ENCODE results near the gene BPHL.
"Not testable (repeated sequence)": the region's sequence is repeated elsewhere in the genome, so short reads cannot be mapped to it uniquely, and the experiment has no call there.

Gene BPHL

GRCh38 chr6:3144571-3144970, 26.1 kb downstream of the BPHL start:
- no peaks in the 10 kb centered on the region for H3K9me3 ChIP-seq (ENCODE audit: control insufficient read depth in 5 of 5, low read length in 5 of 5)
- no peak overlapping the region for H3K27ac ChIP-seq (ENCODE audit: low read depth, low read length)
- peaks cover 14 to 71% (median 65%) of the 10 kb centered on the region in 5 donors for H3K36me3 ChIP-seq (ENCODE audit: control insufficient read depth in 5 of 5, insufficient read depth in 5 of 5, low read length in 5 of 5)
- H3K27me3 ChIP-seq (ENCODE audit: control insufficient read depth in 5 of 5, insufficient read depth in 4 of 5, low read length in 5 of 5), result no peaks in the 10 kb centered on the region
- H3K9ac ChIP-seq (ENCODE audit: low read length in 5 of 5), result no peak overlapping the region
- H3K4me3 ChIP-seq (ENCODE audit: low read depth in 1 of 5, low read length in 5 of 5), result no peak overlapping the region
- H3K4me1 ChIP-seq (ENCODE audit: control insufficient read depth in 5 of 5, insufficient read depth in 5 of 5, low read length in 5 of 5), result peaks cover 0 to 11% (median 7%) of the 10 kb centered on the region in 5 donors

GRCh38 chr6:3147914-3148757, 29.6 kb downstream of the BPHL start:
- H3K9ac ChIP-seq (ENCODE audit: low read length in 5 of 5), result no peak overlapping the region
- no peaks in the 10 kb centered on the region for H3K9me3 ChIP-seq (ENCODE audit: control insufficient read depth in 5 of 5, low read length in 5 of 5)
- peaks cover 0 to 5% (median 0%) of the 10 kb centered on the region in 5 donors for H3K4me1 ChIP-seq (ENCODE audit: control insufficient read depth in 5 of 5, insufficient read depth in 5 of 5, low read length in 5 of 5)
- no peaks in the 10 kb centered on the region for H3K27me3 ChIP-seq (ENCODE audit: control insufficient read depth in 5 of 5, insufficient read depth in 4 of 5, low read length in 5 of 5)
- H3K36me3 ChIP-seq (ENCODE audit: control insufficient read depth in 5 of 5, insufficient read depth in 5 of 5, low read length in 5 of 5), result peaks cover 14 to 62% (median 57%) of the 10 kb centered on the region in 5 donors
- H3K27ac ChIP-seq (ENCODE audit: low read depth, low read length), result no peak overlapping the region
- no peak overlapping the region for H3K4me3 ChIP-seq (ENCODE audit: low read depth in 1 of 5, low read length in 5 of 5)

- Histone ChIP-seq H3K4me1 (ENCODE audit: control insufficient read depth in 5 of 5, insufficient read depth in 5 of 5, low read length in 5 of 5) (peaks cover 0 to 19% (median 16%) of the 10 kb centered on the region in 5 donors), H3K36me3 (ENCODE audit: control insufficient read depth in 5 of 5, insufficient read depth in 5 of 5, low read length in 5 of 5) (peaks cover 17 to 64% (median 61%) of the 10 kb centered on the region in 5 donors), H3K27me3 (ENCODE audit: control insufficient read depth in 5 of 5, insufficient read depth in 4 of 5, low read length in 5 of 5) (no peaks in the 10 kb centered on the region), H3K4me3 (ENCODE audit: low read depth in 1 of 5, low read length in 5 of 5) (no peak overlapping the region), H3K27ac (ENCODE audit: low read depth, low read length) (peak overlapping the region; percentile 9), H3K9ac (ENCODE audit: low read length in 5 of 5) (no peak overlapping the region), H3K9me3 (ENCODE audit: control insufficient read depth in 5 of 5, low read length in 5 of 5) (no peaks in the 10 kb centered on the region)
Measured at GRCh38 chr6:3151691-3152090, 33.2 kb downstream of the BPHL start.

- H3K27ac ChIP-seq (ENCODE audit: low read depth, low read length), result peak overlapping the region; percentile 9
- peaks cover 0 to 23% (median 20%) of the 10 kb centered on the region in 5 donors for H3K4me1 ChIP-seq (ENCODE audit: control insufficient read depth in 5 of 5, insufficient read depth in 5 of 5, low read length in 5 of 5)
- no peaks in the 10 kb centered on the region for H3K9me3 ChIP-seq (ENCODE audit: control insufficient read depth in 5 of 5, low read length in 5 of 5)
- peaks cover 17 to 55% (median 54%) of the 10 kb centered on the region in 5 donors for H3K36me3 ChIP-seq (ENCODE audit: control insufficient read depth in 5 of 5, insufficient read depth in 5 of 5, low read length in 5 of 5)
- H3K9ac ChIP-seq (ENCODE audit: low read length in 5 of 5), result no peak overlapping the region
- H3K27me3 ChIP-seq (ENCODE audit: control insufficient read depth in 5 of 5, insufficient read depth in 4 of 5, low read length in 5 of 5), result no peaks in the 10 kb centered on the region
- H3K4me3 ChIP-seq (ENCODE audit: low read depth in 1 of 5, low read length in 5 of 5), result no peak overlapping the region
Measured at GRCh38 chr6:3152689-3153088, 34.2 kb downstream of the BPHL start.

- H3K4me3 ChIP-seq (ENCODE audit: low read depth in 1 of 5, low read length in 5 of 5), result peak overlapping the region; percentile 13 to 52 (median 19)
- peak overlapping the region; percentile 52 for H3K27ac ChIP-seq (ENCODE audit: low read depth, low read length)
- not testable (repeated sequence) for H3K9ac ChIP-seq (ENCODE audit: low read length in 5 of 5); H3K9me3 ChIP-seq (ENCODE audit: control insufficient read depth in 5 of 5, low read length in 5 of 5); H3K27me3 ChIP-seq (ENCODE audit: control insufficient read depth in 5 of 5, insufficient read depth in 4 of 5, low read length in 5 of 5)
- H3K36me3 ChIP-seq (ENCODE audit: control insufficient read depth in 5 of 5, insufficient read depth in 5 of 5, low read length in 5 of 5), result peaks cover 13 to 32% (median 28%) of the 10 kb centered on the region in 5 donors
- peaks cover 4 to 43% (median 28%) of the 10 kb centered on the region in 5 donors for H3K4me1 ChIP-seq (ENCODE audit: control insufficient read depth in 5 of 5, insufficient read depth in 5 of 5, low read length in 5 of 5)
Measured at GRCh38 chr6:3155416-3155815, 36.9 kb downstream of the BPHL start.

- not testable (repeated sequence) for H3K9me3 ChIP-seq (ENCODE audit: control insufficient read depth in 5 of 5, low read length in 5 of 5); H3K27me3 ChIP-seq (ENCODE audit: control insufficient read depth in 5 of 5, insufficient read depth in 4 of 5, low read length in 5 of 5)
- Histone ChIP-seq H3K9ac (ENCODE audit: low read length in 5 of 5) (peak overlapping the region in 4 of 5 donors; percentile 71 to 91 (median 87)), H3K36me3 (ENCODE audit: control insufficient read depth in 5 of 5, insufficient read depth in 5 of 5, low read length in 5 of 5) (peaks cover 13 to 29% (median 25%) of the 10 kb centered on the region in 5 donors), H3K4me1 (ENCODE audit: control insufficient read depth in 5 of 5, insufficient read depth in 5 of 5, low read length in 5 of 5) (peaks cover 4 to 44% (median 29%) of the 10 kb centered on the region in 5 donors), H3K4me3 (ENCODE audit: low read depth in 1 of 5, low read length in 5 of 5) (peak overlapping the region; percentile 88 to 98 (median 95)), H3K27ac (ENCODE audit: low read depth, low read length) (peak overlapping the region; percentile 98)
Measured at GRCh38 chr6:3156184-3157130, 37.9 kb downstream of the BPHL start.

- peak within 1 kb of the TSS; percentile 88 to 98 (median 95) for H3K4me3 ChIP-seq (ENCODE audit: low read depth in 1 of 5, low read length in 5 of 5)
- H3K9me3 ChIP-seq (ENCODE audit: control insufficient read depth in 5 of 5, low read length in 5 of 5), result no peaks in the 10 kb centered on the region
- H3K36me3 ChIP-seq (ENCODE audit: control insufficient read depth in 5 of 5, insufficient read depth in 5 of 5, low read length in 5 of 5), result peaks cover 9 to 26% (median 24%) of the 10 kb centered on the region in 5 donors
- no peaks in the 10 kb centered on the region for H3K27me3 ChIP-seq (ENCODE audit: control insufficient read depth in 5 of 5, insufficient read depth in 4 of 5, low read length in 5 of 5)
- H3K27ac ChIP-seq (ENCODE audit: low read depth, low read length), result peak within 1 kb of the TSS; percentile 98
- H3K4me1 ChIP-seq (ENCODE audit: control insufficient read depth in 5 of 5, insufficient read depth in 5 of 5, low read length in 5 of 5), result peaks cover 6 to 50% (median 38%) of the 10 kb centered on the region in 5 donors
- H3K9ac ChIP-seq (ENCODE audit: low read length in 5 of 5), result peak within 1 kb of the TSS; percentile 63 to 92 (median 86)
Measured at GRCh38 chr6:3157131-3157933, 38.8 kb downstream of the BPHL start, which contains the start of gene TUBB2A. Gene TUBB2A, minus strand, starts transcription at chr6:3157544. Its CDS starts 81 bp downstream, at chr6:3157463.

GRCh38 chr6:3159805-3160781, 41.6 kb downstream of the BPHL start:
- Histone ChIP-seq H3K27ac (ENCODE audit: low read depth, low read length) (peak overlapping the region; percentile 48), H3K9ac (ENCODE audit: low read length in 5 of 5) (no peak overlapping the region), H3K36me3 (ENCODE audit: control insufficient read depth in 5 of 5, insufficient read depth in 5 of 5, low read length in 5 of 5) (peaks cover 0 to 7% (median 7%) of the 10 kb centered on the region in 5 donors), H3K4me3 (ENCODE audit: low read depth in 1 of 5, low read length in 5 of 5) (no peak overlapping the region), H3K27me3 (ENCODE audit: control insufficient read depth in 5 of 5, insufficient read depth in 4 of 5, low read length in 5 of 5) (no peaks in the 10 kb centered on the region), H3K4me1 (ENCODE audit: control insufficient read depth in 5 of 5, insufficient read depth in 5 of 5, low read length in 5 of 5) (peaks cover 6 to 62% (median 46%) of the 10 kb centered on the region in 5 donors), H3K9me3 (ENCODE audit: control insufficient read depth in 5 of 5, low read length in 5 of 5) (no peaks in the 10 kb centered on the region)
